ENCODE results near the gene UXS1.

GRCh38 chr2:106065983-106066820 is 127.9 kb downstream of the UXS1 start:
- TF ChIP-seq, protein P1, sequence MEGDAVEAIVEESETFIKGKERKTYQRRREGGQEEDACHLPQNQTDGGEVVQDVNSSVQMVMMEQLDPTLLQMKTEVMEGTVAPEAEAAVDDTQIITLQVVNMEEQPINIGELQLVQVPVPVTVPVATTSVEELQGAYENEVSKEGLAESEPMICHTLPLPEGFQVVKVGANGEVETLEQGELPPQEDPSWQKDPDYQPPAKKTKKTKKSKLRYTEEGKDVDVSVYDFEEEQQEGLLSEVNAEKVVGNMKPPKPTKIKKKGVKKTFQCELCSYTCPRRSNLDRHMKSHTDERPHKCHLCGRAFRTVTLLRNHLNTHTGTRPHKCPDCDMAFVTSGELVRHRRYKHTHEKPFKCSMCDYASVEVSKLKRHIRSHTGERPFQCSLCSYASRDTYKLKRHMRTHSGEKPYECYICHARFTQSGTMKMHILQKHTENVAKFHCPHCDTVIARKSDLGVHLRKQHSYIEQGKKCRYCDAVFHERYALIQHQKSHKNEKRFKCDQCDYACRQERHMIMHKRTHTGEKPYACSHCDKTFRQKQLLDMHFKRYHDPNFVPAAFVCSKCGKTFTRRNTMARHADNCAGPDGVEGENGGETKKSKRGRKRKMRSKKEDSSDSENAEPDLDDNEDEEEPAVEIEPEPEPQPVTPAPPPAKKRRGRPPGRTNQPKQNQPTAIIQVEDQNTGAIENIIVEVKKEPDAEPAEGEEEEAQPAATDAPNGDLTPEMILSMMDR (IDR thresholded peaks at IDR 0.05) = no peak
- no peak for TF ChIP-seq POLR2A (IDR thresholded peaks at IDR 0.05)
